ENCODE results near the gene CNTNAP5.

CNTNAP5 gene

DNA sequence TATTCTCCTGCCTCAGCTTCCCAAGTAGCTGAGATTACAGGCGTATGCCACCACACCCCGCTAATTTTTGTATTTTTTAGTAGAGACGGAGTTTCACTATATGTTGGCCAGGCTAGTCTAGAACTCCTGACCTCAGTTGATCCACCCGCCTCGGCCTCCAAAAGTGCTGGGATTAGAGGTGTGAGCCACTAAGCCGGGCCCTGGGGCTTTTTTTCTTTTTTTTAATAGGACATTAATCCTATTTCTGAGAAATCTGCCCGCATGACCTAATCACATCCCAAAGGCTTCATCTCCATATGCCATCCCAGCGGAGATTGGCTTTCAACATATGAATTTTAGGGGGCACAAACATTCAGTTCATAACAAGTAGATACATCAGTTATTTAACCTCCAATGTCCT lies 128.6 kb downstream of the CNTNAP5 start:
- no peak for DNase-seq (ENCODE audit: low read depth, low spot score)

DNA sequence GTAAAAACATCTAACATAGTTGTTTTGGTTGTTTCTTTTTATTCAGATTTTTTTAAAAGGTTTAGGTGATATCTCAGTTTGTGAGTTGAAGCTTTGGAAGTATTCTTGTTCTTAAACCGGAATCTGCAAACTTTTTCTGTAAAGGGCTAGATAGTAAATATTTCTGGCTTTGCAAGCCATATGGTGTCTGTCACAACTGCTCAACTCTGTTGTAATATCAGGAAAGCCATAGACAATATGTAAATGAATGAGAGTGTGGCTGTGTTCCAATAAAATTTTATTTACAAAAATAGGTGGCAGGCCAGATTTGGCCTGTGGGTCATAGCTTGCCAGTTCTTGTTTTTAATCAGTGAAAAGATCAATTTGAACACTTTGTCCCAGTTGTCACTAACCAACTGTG lies 134.1 kb downstream of the CNTNAP5 start:
- no peak for DNase-seq (ENCODE audit: low read depth, low spot score)

DNA sequence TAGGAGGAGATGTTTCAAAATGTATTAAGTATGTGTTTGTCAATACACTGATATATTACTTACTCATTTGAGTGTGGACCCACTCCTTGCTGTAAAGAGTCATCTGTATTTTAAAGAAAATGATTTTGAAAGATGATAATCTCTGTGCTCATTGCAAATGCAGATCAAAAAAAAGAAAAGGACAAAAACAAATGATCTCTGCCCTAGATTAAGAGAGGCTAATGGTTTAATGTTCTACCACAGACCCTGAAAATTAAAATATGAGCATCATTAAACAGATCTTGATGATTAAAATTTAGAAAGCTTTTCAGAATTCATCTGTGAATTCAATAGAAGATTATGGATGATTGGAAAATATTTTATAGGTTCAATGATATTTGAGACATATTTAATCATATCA lies 136.5 kb downstream of the CNTNAP5 start:
- no peak for DNase-seq (ENCODE audit: low read depth, low spot score)

DNA sequence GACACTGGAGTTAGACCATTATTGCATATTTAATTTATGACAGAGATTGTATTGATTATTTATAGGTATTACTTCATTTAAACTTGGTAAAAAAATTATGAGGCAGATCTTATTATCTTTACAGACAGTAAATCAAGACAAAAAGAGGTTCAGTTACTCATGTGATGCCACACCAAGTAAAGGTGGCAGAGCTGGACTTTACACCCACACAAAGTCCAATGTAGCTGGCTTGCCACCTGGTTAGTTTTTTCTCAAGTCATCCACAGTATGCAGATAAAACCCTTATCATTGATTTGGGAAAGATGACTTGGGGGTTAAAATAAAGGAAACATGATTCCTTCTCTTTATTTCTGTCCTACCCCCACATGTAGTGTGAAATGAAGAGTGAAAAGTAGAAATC lies 137.2 kb downstream of the CNTNAP5 start:
- DNase-seq (ENCODE audit: low read depth, low spot score) = no peak

DNA sequence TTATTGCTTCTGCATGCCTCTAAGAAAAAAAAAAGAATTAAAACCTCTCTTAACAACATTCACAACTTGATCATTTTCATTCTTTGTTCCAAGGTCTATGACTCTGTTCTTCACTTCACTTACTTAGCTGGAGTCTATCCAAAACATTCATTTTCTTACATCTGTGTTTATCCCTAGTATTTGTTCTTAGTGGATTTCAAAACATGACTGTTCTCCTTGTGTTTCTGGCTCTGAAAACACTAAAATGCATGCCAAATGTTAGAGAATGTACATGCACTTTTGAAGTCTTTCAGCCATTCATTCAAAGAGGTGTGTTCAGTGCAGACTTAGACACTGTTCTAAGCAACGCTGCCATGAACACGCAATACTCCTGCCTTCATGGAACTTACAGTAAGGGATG lies 138.8 kb downstream of the CNTNAP5 start:
- DNase-seq (ENCODE audit: low read depth, low spot score) = no peak

GRCh38 chr2:124165698-124166097 lies 140.6 kb downstream of the CNTNAP5 start:
- DNase-seq (ENCODE audit: low read depth, low spot score) = no peak

DNA sequence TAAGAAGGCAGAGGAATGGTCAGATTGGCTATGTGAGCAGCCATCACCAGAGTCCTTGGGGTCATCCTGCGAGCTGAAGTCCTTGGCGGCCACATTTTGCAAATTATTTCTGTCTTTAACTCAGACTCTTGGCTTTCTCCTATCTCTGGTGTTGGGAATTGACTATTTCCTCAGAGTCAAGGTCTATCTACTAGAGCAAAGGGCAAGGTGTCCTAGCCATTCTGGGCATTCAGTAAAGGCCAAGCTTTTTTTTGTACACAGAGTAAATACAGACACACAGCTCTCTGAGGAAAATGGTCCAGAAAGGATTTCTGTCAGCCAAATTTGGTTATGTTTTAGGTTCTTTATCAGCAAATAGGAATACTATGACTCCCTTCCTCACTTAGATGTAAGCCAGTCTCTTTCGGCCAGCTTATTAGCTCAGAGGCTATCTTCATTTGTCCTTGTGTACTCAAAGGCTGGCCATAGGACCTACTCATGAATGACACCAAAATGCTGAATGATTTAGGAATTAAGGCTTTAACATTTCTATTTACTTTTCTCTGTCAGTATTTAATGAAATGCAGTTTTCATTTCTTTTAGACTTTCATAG lies 146.5 kb downstream of the CNTNAP5 start:
- no peak for DNase-seq (ENCODE audit: low read depth, low spot score)

DNA sequence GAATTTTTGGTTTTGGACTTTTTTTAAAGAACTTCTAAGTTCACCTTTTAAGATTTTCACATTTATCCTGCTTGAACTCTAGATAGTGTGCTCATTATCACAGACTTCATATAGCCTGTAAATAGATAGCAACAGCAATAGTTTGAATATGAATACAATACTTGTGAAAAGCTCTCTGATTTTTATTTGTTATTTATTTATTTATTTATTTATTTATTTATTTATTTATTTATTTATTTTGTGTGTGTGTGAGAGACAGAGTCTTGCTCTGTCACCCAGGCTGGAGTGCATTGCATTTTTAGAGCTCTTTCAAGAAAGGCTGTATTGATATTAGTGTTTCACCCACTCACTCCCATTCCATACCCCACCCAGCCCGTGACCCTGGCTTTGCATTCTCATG lies 153.6 kb downstream of the CNTNAP5 start:
- DNase-seq (ENCODE audit: low read depth, low spot score) = no peak

- no peak for DNase-seq (ENCODE audit: low read depth, low spot score)
Observed at GRCh38 chr2:124180635-124181034, 155.5 kb downstream of the CNTNAP5 start.

GRCh38 chr2:124186801-124187200 lies 161.7 kb downstream of the CNTNAP5 start:
- DNase-seq (ENCODE audit: low read depth, low spot score) = no peak

DNA sequence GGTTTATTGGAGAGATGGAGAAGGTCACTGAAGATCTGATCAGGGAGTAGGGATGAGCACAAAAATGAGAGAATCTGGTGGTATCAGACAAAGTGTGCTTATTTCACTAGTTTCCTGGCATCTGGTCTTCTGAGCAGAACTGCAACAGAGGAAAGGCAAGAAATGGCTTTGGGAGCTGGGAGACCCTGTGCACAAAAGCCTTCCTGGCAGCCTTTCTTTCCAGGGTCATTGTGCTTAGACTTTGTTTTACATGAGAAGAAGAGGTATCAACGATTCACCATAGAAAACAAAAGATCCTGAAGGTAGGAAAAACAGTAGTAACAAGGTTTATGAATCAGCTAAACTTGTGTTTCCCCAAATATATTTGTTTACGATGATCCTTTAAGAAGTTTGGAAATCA lies 162.9 kb downstream of the CNTNAP5 start:
- DNase-seq (ENCODE audit: low read depth, low spot score) = no peak

- no peak for DNase-seq (ENCODE audit: low read depth, low spot score)
Observed at GRCh38 chr2:124193706-124194105, 168.6 kb downstream of the CNTNAP5 start.

DNA sequence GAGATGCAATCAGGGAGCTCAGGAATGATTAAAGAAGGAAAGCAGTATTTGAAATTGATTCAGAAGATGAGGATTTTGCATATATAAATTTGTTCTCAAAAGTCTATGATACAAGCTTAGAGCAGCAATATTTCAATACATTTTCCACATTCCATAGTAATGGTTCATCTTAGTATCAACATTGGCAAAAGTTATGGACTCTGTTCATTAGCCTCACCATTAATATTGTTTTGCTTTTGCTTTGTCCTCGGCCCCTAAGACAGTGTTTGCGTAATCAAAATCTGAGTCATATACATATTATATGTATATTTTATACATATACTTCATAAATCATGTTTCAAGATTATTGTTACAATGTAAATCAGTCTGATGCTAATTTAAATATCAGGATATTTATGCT lies 176.6 kb downstream of the CNTNAP5 start:
- no peak for DNase-seq (ENCODE audit: low read depth, low spot score)

GRCh38 chr2:124209441-124209840 lies 184.4 kb downstream of the CNTNAP5 start:
- no peak for DNase-seq (ENCODE audit: low read depth, low spot score)

DNA sequence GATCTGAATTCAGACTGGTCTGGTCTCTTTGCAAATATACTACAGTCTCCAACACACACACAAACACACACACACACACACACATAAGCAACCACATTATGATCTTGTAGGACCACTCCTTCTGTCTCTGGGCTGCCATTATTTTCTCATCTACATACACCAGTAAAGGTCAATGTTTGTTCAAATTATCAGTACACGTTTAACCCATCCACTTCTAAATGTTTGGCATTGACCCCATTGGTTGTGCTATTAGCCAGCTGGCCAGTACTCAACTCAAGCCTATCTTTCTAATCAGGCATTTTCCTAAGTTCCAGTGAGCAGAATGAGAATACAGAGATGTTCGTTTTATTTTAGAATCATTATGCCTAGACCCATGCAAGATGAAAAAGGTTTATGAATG lies 186.4 kb downstream of the CNTNAP5 start:
- DNase-seq (ENCODE audit: low read depth, low spot score) = no peak

DNA sequence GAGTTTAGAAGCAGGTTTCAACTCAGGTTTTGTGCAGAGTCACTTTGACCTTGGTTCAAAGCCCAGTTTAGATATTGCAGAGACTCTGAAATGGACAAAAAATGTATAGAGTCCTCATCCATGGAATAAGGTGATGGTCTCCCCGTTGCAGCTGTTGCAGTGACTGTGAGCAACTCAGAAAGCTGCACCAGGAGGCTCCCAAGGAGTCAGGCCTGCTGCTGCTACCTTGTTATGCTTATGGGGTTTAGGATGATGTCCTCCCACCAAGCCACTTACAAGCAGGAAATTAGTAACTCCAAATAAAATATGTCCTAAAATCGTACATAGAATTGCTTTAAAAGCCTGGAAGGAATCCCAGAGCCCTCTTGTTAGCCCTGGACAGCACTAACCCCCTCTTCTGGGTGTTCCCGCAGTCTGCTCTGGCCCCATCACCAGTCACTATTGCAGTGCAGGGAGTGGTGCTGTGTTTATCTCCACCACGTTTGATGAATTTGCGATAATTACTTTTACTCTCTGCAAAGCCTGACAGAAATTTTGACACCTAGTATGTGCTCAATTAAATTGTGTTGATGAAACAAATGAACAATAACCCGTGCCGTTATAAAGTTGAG lies 189.0 kb downstream of the CNTNAP5 start:
- no peak for DNase-seq (ENCODE audit: low read depth, low spot score)

DNA sequence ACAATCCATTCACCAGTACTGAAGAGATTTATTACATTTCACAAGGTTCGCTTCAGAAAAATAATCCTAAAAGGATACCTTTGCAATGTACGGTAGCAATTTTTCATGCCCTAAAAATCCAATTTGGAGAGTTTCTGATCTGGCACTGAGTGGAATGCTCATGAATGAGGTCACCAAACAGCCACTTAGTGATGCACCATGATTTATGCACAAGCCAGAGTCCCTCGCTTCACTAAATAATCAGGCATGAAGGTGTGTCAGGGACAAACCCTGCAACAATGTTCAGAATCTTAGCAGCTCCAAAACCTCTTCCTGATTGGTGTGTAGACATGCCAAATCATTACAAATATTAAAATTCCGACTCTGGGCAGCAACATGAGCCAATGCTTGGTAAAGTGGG lies 221.1 kb downstream of the CNTNAP5 start:
- DNase-seq (ENCODE audit: low read depth, low spot score) = no peak

DNA sequence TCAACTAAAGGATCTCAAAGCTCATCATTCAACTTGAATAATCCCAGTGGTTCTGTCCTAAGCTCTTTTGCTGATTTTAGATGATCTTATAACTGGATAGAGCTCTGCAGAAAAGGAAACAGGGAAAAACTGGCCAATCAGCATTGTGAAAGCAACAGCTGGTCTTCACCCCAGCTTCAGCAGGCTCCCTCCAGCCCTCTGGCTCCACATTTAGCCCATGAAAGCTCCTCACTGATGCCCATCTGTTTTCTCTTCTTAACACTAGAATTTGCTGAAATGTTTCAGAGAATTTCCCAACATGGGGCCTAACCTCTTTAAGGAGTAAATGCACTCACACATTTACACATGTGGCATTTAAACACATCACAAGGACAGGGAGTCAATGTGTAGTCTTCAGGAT lies 223.3 kb downstream of the CNTNAP5 start:
- no peak for DNase-seq (ENCODE audit: low read depth, low spot score)

DNA sequence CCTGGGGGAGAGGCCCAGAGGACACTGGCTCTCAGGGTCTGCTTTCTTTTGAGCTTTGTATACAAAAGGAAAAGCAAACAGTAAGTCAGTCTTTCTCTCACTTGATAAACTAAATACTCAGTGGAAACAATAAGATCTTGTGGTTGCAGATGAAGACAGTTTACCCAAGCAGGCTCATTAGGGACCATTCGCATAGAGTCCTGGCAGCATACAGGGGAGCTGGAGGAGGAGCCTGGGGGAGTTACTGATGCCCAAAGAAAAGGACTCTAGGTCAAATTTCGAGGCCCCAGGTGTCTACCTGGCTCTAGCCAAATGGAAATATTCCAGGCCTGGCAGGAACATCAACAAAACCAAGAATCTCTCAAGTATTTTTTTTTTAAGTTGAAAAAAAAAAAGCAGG lies 225.3 kb downstream of the CNTNAP5 start:
- DNase-seq (ENCODE audit: low read depth, low spot score) = no peak

- no peak for DNase-seq (ENCODE audit: low read depth, low spot score)
Observed at GRCh38 chr2:124254621-124255020, 229.5 kb downstream of the CNTNAP5 start.

- DNase-seq (ENCODE audit: low read depth, low spot score) = no peak
Observed at GRCh38 chr2:124257120-124257519, 232.0 kb downstream of the CNTNAP5 start.

- DNase-seq (ENCODE audit: low read depth, low spot score) = no peak
Observed at GRCh38 chr2:124258140-124258880, 233.2 kb downstream of the CNTNAP5 start.

DNA sequence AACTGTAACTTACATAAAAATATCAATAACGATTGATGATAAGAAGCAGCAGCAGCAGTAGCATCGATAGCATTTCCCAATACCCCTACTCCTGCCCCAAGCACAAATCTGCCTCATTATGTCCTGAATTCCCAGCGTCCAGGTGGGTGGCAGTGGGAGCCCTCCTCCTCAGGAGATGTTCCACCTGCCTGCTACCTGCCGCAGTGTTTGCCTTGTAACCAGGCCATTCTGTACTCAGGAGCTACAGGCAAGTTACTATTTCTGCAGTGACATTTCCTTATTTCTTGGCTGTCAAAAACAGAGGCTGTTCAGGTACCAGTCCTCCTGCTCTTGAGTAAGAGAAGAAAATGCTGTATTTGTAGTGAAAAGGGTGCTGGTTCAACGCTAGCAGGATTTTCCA lies 236.4 kb downstream of the CNTNAP5 start:
- DNase-seq (ENCODE audit: low read depth, low spot score) = no peak

Data from activated CD4-positive, CD25-positive, alpha-beta regulatory T cell treated with anti-CD3 and anti-CD28 coated beads, Interleukin-2, amount 50 U/mL, for 16 hours (primary cell).